Inferior parietal cortex (tissue), 1 donor: ENCODE data around the gene RBM17.
"Not testable (repeated sequence)": the region's sequence is repeated elsewhere in the genome, so short reads cannot be mapped to it uniquely, and the experiment has no call there.

ENCODE experiments used
- DNase-seq: peaks from one replicate; pipeline ENCODE4 v3.0.0-alpha.2; 2016; ENCODE audit errors: extremely low spot score

Gene RBM17

DNA sequence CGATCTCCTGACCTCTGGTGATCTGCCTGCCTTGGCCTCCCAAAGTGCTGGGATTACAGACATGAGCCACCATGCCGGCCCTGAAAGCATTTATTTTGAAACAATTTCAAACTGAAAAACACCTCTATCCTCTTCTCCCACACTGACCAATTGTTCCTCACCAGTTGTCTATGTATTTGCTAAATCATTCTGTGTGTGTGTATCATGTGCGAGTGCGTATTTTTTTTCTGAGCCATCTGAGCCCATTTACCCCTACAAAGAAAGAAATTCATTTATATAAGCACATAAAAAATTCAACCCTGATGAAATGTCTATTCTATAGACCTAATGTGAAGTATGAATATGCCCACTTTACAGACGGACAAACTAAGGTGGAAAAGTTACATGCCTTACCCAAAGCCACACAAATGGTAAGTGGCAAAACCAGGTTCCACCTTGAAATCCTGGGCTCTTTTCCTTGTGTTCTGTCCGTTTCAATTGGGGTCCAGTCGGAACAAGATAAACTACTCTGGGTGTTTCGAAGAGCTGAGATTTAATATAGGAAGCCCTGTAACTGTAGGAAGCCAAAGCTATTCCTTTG, 46.8 kb downstream of the RBM17 start:
- DNase-seq, result no peak

- DNase-seq, result no peak
Observed at GRCh38 chr10:6136215-6137201, 47.7 kb downstream of the RBM17 start.

- no peak for DNase-seq
Observed at GRCh38 chr10:6138456-6138855, 49.6 kb downstream of the RBM17 start.

DNA sequence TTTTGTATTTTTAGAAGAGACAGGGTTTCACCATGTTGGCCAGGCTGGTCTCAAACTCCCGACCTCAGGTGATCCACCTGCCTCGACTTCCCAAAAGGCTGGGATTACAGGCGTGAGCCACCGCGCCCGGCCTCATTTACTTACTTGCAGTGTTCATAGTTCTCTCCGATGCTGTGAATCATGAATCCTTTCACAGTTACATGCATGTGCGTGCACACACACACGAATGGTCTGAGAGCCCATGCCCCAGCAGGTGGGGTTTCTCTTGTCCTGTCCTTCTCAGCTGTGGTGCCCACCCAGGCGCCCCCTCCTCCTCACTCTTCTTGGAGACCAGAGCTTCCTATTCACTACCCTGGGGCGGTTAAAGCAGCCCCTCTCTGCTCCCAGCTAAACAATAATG, 50.6 kb downstream of the RBM17 start:
- DNase-seq, result no peak

DNA sequence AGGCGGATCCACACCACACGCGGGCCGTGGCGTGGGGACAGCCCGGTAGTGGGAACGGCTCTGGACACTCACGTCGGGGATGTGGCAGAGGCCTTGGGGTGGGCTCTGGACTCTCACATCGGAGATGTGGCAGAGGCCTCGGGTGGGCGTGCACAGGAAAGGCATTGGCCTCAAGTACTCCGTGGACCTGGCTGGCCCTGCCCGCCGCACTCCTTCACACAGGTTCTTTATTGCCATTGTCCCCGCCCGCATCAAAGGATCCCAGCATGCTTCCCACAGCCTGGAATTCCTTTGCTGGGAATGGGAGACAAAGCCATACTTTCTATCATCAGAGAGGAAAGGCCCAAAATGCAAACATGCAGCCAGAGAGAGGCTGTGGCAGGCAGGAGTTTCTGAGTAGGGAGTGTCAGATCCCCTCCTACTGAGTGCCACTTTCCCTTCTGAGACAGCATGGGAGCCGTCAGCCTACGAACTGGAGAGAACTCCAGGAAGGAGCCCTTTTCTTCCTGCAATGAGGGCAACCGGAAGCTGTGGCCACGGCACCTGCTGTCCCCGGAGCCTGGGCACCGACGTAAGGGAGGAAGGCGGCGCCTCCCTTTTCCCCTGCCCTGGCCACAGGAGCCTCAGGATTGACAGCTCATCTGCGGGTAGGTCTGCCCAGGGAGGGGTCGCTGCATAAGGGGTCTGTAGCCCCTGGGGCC, 51.5 kb downstream of the RBM17 start:
- DNase-seq, result no peak

GRCh38 chr10:6140965-6141295, 52.1 kb downstream of the RBM17 start:
- DNase-seq, result no peak

DNA sequence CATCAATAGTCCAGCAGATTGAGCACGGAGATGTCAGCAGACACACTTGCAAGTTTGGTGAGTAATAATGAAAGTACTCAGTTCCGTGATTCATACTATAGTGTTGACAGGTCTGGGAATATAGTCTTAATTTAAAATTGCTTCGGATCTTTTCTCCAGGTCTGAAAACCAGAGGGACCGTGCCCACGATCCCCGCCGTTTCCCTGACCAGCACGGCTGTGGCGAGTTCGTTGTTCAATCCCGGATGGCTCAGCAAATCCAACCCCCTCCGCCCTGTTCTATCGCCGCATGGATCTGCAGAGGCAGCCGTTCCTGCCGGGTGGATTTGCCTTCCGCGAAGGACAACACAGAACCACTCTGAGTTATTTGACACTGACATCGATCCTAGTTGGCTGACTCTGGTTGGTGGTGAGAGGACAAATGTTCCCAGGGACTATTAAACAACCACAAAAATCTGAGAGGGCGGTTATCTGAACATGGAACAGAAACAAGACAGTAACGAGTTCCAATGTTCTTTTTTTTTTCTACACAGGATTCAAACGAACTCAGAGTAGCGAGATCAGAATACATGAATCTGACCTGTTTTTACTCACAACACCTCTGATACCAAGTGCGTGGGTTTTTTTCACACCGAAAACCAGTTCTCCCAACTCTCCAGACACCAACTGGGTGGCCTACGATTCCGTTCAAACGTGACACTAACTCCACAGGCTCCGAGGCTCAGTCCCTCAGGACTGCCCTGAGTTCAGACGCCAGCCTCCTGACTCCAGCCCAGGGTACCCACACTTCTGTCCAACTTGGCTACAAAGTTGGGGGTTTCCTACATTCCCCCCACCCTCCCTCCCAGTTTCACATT, 52.7 kb downstream of the RBM17 start:
- no peak for DNase-seq

DNA sequence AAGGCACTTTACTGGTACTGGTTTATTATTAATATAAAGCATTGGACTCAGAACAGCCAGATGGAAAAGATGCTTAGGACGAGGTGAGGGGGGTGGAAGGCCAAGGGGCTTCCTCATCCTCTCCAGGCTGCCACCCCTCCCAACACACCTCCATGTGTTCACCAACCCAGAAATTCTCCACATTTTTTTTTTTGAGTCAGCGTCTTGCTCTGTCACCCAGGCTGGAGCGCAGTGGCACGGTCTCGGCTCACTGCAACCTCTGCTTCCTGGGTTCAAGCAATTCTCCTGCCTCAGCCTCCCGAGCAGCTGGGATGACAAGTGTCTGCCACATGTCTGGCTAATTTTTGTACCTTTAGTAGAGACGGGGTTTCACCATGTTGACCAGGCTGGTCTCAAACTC, 53.4 kb downstream of the RBM17 start:
- not testable (repeated sequence) for DNase-seq

DNA sequence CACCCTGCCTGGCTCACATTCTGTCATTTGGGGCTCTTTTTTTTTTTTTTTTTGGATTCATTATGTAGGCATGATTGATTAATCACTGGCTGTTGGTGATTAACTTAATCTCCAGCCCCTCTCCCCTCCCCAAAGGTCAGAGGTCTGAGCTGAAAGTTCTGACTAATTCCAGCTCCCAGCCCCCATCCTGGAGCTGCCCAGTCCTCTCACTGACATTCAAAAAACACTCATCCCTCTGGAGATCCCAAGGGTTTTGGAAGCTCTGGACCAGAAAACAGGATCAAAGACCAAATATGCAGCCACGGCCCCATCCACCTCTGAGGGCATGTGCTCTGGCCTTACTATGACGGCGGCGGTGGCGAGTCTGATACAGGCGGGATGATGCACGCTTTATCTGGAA, 53.8 kb downstream of the RBM17 start:
- DNase-seq, result no peak

DNA sequence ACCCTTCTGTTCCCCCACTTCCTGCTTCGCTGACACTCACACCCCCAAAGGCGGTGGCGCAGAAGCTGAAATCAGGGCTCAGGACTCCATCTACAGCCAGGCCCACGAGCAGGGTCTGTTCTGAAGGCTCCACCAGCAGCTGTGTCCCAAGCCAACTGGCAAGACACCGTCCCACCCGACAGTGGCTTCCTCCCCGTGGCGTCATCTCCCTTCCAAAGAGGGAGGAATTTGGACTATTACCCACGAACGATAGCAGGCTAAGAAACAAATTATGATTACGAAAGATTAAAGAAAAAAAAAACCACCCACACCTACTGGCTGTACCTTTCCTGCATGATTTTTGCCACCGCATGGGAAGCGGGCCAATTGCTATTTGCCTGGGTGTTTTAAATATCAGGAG, 54.3 kb downstream of the RBM17 start:
- DNase-seq, result no peak

- DNase-seq, result peak; percentile 81
Observed at GRCh38 chr10:6144406-6145165, 55.8 kb downstream of the RBM17 start.

DNA sequence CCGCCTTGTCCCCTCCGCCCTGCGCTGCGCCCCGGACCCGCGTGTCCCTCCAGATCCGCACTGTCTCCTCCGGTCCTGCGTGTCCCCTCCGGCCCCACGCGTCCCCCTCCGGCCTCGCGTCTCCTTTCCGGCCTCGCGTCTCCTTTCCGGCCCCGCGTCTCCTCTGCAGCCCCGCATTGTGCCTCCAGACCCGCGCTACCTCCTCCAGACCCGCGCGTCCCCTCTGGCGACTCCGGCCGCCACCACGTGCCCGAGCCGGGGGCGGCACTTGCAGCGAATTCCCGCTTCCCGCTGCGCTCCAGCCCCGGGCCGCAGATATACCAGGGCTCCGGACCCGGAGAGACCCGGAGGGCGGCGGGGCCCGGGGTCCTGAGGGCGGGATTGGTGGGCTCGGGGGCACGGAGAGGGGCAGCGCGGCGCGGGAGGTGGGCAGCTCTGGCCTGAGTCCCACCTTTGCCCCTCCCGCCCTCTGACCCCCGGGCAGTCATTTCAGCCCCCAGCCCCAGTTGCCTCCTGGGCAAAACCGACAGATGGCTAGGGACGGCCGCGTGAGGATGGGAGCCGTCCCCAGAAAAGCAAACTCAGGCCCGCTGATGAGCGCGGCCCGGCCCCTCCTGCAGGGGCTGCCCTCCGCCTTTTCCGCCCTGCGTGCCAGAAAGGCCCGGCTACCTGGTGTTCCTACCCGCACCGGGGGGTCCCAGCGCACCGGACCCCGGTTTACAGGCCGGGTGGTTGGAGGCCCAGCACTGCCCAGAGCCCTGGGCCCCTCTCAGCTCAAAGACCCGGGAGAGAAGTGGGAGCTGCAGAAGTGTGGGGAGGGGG, 56.5 kb downstream of the RBM17 start:
- DNase-seq, result no peak

- DNase-seq, result no peak
Observed at GRCh38 chr10:6146013-6146785, 57.4 kb downstream of the RBM17 start.

DNA sequence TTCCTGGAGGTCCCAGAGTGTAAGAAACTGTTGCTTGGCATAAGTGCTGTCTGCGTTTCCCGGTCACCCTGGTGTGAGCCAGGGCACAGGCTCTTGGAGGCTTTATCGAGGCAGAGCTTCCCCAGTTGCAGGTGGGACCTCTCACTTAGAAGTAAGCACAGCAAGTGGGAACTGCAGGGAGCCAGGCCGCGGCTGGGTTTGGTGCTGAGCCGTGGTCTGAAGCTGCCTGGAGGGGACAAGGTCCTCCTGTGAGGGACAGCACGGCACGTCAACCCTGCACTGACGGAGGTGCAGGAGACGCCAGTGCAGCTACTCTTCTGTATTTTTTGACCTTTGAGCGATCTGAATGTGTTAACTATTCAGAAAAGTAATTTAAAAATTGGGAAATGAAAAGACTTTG, 58.1 kb downstream of the RBM17 start:
- no peak for DNase-seq

GRCh38 chr10:6148251-6148701, 59.4 kb downstream of the RBM17 start:
- no peak for DNase-seq

GRCh38 chr10:6148908-6149307, 60.1 kb downstream of the RBM17 start:
- no peak for DNase-seq

GRCh38 chr10:6151087-6151977, 62.5 kb downstream of the RBM17 start:
- DNase-seq, result peak; percentile 81

DNA sequence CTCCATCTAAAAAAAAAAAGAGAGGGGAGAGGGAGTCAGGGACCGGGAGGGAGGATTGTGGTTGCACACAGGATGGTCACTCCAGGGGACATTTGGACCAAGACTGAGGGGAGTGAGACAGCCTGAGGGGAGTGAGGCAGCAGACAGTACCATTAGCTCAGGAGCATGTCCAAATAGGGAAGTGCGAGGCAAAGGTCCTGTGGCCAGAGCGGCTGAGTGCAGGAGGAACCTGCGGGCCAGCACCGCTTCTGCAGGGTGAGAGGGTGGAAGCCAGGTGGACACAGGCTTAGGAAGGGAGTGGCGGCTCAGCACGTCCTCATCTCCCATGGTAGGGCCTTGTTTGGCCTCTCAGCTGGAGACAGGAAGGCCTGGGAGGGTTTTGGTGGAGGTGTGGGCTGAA, 65.0 kb downstream of the RBM17 start:
- DNase-seq, result no peak
